Thymus (tissue), 11 donors: ENCODE data around the gene ATP10A. TPM values are rescaled to one million over a fixed set of nuclear protein-coding genes. Genes with fewer than 3 reads are reported as not detected.

Experiments
- DNase-seq, 9 donors: peaks; one replicate each; pipeline ENCODE4 v3.0.0-alpha.2; 2013; ENCODE audit warnings: low spot score in 9 of 9, low read depth in 6 of 9, missing footprints in 1 of 9
- H3K27ac ChIP-seq, 2 donors: one replicate each; pipeline ENCODE4 v1.5.1; 2013; ENCODE audit warnings: control low read depth in 1 of 2, low read depth in 1 of 2, low read length in 1 of 2, mild to moderate bottlenecking in 1 of 2, moderate library complexity in 1 of 2
- H3K27me3 ChIP-seq, 2 donors: one replicate each; pipeline ENCODE4 v1.5.1; 2013; ENCODE audit warnings: low read length in 1 of 2; ENCODE audit not compliant: control insufficient read depth in 2 of 2, insufficient read depth in 1 of 2
- H3K36me3 ChIP-seq, 2 donors: one replicate each; pipeline ENCODE4 v1.5.1; 2013; ENCODE audit warnings: low read length in 1 of 2, mild to moderate bottlenecking in 1 of 2, moderate library complexity in 1 of 2; ENCODE audit not compliant: control insufficient read depth in 2 of 2, insufficient read depth in 2 of 2
- H3K4me1 ChIP-seq, 2 donors: one replicate each; pipeline ENCODE4 v1.5.1; 2013; ENCODE audit warnings: low read length in 2 of 2; ENCODE audit not compliant: control insufficient read depth in 2 of 2, insufficient read depth in 2 of 2
- H3K4me3 ChIP-seq, 2 donors: one replicate each; pipeline ENCODE4 v1.5.1; 2013; ENCODE audit warnings: low read length in 2 of 2, control low read depth in 1 of 2, mild to moderate bottlenecking in 1 of 2
- H3K9me3 ChIP-seq, 2 donors: one replicate each; pipeline ENCODE4 v1.5.1; 2013; ENCODE audit warnings: low read length in 1 of 2, mild to moderate bottlenecking in 1 of 2; ENCODE audit not compliant: control insufficient read depth in 2 of 2, insufficient read depth in 1 of 2
- WGBS: extraction: QIAGEN DNeasy Blood & Tissue Kit; methylation state at CpG from one replicate; pipeline ENCODE4 v1.1.7; 2013; 5-methylcytosine and 5-hydroxymethylcytosine counted together
- polyA plus RNA-seq: library from polyadenylated mRNA; stranded (reverse); fragments of 200-250 nt; gene quantifications from one replicate; pipeline ENCODE4 v1.2.3, GENCODE V29; 2013
- total RNA-seq: library from RNA; stranded (reverse); fragments of 120-200 nt; gene quantifications from one replicate; pipeline ENCODE4 v1.2.4, GENCODE V29; 2013
- donor health status: healthy.

Gene ATP10A
- total and polyA plus RNA-seq, 2 donors: 2.4 to 2.6 TPM

- no peak for DNase-seq
- Histone ChIP-seq H3K9me3 (no peaks in the 10 kb centered on the region), H3K27me3 (no peaks in the 10 kb centered on the region), H3K36me3 (no peaks in the 10 kb centered on the region), H3K4me3 (no peak overlapping the region), H3K27ac (no peak overlapping the region), H3K4me1 (no peaks in the 10 kb centered on the region)
- 89% methylated on average over 27 of the region's 27 CpGs for WGBS
Measured at GRCh38 chr15:25707656-25708365, 155.3 kb downstream of the ATP10A start.

DNA sequence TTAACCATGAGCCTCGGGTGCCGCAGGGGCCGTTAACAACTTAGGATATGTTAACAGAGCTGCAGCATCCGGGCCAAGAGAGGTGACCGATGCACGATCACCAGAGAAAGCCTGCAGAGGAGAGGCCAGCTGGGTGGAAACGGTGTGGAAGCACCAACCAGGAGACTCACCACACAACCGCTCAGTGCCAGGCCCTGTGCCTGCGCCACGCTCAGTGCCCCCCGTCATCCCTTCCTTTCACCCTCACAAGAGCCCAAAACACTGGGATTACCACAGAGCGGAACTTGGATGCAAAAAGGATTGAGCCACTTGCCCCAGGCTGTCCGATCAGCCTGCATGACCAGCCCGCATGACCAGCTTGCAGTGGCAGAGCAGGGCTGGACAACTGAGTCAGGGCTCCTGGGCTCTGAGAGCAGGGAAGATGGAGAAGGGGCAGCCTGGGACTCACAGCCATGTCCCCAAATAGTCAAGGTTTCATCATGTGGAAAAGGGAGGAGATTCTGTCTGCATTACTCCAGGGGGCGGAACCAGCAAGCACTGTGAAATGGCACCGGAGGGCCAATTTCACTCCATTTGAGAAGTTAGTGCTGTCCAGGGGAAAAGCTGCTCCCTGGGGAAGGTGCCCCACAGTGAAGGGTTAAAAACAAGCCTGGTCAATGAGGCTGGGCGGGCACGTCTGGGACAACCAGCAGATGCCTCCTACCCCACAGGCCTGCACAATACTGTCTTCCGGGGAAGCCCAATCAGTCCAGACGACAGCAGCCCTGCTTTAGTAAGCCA lies 156.8 kb downstream of the ATP10A start:
- H3K27me3 ChIP-seq: no peaks in the 10 kb centered on the region
- H3K27ac ChIP-seq: no peak overlapping the region
- H3K4me1 ChIP-seq: no peaks in the 10 kb centered on the region
- H3K36me3 ChIP-seq: no peaks in the 10 kb centered on the region
- 90% methylated on average over 20 of the region's 20 CpGs for WGBS
- DNase-seq: no peak
- no peak overlapping the region for H3K4me3 ChIP-seq
- no peaks in the 10 kb centered on the region for H3K9me3 ChIP-seq

- DNase-seq: no peak
- no peak overlapping the region for H3K27ac ChIP-seq
- WGBS: 93% methylated on average over 17 of the region's 17 CpGs
Measured at GRCh38 chr15:25705433-25706115, 157.6 kb downstream of the ATP10A start.

DNA sequence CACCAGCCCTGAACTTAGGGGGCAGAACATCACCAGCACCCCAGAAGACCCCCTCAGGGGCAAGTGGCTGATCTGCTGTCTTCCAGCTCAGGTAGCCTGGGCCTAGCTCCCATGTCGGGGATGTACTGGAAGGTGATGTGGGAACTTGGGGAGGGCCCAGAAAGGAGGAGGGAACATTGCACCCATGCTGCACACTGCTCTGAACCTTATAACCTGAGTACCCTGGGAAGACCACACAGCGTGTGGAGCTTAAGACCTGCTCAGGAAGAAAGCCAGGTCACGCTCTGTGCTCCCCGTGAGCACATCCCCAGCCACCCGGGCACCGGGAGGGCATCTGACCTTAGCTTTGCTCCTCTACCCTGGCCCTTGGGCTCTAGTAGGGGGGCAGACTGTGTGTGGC lies 159.4 kb downstream of the ATP10A start:
- no peaks in the 10 kb centered on the region for H3K27me3 ChIP-seq
- H3K9me3 ChIP-seq: no peaks in the 10 kb centered on the region
- H3K4me3 ChIP-seq: no peak overlapping the region
- no peak overlapping the region for H3K27ac ChIP-seq
- 93% methylated on average over 6 of the region's 6 CpGs for WGBS
- no peak for DNase-seq
- H3K4me1 ChIP-seq: no peaks in the 10 kb centered on the region
- no peaks in the 10 kb centered on the region for H3K36me3 ChIP-seq

More at GRCh38 chr15:25705433-25706115, 157.6 kb downstream of the ATP10A start:
- Histone ChIP-seq H3K4me1 (no peaks in the 10 kb centered on the region), H3K9me3 (no peaks in the 10 kb centered on the region), H3K4me3 (no peak overlapping the region), H3K36me3 (no peaks in the 10 kb centered on the region), H3K27me3 (no peaks in the 10 kb centered on the region)

GRCh38 chr15:25701721-25702465 lies 161.2 kb downstream of the ATP10A start:
- Histone ChIP-seq H3K36me3 (no peaks in the 10 kb centered on the region), H3K27ac (no peak overlapping the region), H3K27me3 (no peaks in the 10 kb centered on the region), H3K9me3 (no peaks in the 10 kb centered on the region), H3K4me3 (no peak overlapping the region), H3K4me1 (no peaks in the 10 kb centered on the region)
- 96% methylated on average over 19 of the region's 19 CpGs for WGBS
- DNase-seq: no peak

GRCh38 chr15:25700916-25701315 lies 162.2 kb downstream of the ATP10A start:
- H3K4me1 ChIP-seq: no peaks in the 10 kb centered on the region
- no peak for DNase-seq
- H3K27me3 ChIP-seq: no peaks in the 10 kb centered on the region
- no peak overlapping the region for H3K27ac ChIP-seq
- no peaks in the 10 kb centered on the region for H3K36me3 ChIP-seq
- no peaks in the 10 kb centered on the region for H3K9me3 ChIP-seq
- H3K4me3 ChIP-seq: no peak overlapping the region
- WGBS: 98% methylated on average over 7 of the region's 7 CpGs

DNA sequence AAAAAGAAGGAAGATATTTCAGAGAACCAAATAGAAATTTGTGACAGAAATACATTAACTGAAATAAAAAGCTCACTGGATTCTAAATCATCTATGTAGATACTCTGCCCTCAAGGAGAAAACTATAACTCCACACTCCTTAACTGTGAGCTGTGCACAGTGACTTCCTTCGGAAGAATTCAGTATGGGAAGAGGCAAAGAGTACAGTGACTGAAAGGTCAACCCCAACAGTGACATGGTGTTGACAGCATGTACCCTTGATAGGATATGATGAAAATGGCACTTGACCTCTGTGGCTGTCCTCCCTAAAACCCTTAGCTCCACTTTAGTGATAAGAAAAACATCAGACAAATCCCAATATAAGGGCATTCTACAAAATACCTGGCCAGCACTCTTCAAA lies 165.5 kb downstream of the ATP10A start:
- Histone ChIP-seq H3K27me3 (no peaks in the 10 kb centered on the region), H3K36me3 (no peaks in the 10 kb centered on the region), H3K9me3 (no peaks in the 10 kb centered on the region), H3K4me3 (no peak overlapping the region), H3K27ac (no peak overlapping the region), H3K4me1 (no peaks in the 10 kb centered on the region)
- 88% methylated on average over 1 of the region's 1 CpG for whole genome bisulfite sequencing
- no peak for DNase-seq

DNA sequence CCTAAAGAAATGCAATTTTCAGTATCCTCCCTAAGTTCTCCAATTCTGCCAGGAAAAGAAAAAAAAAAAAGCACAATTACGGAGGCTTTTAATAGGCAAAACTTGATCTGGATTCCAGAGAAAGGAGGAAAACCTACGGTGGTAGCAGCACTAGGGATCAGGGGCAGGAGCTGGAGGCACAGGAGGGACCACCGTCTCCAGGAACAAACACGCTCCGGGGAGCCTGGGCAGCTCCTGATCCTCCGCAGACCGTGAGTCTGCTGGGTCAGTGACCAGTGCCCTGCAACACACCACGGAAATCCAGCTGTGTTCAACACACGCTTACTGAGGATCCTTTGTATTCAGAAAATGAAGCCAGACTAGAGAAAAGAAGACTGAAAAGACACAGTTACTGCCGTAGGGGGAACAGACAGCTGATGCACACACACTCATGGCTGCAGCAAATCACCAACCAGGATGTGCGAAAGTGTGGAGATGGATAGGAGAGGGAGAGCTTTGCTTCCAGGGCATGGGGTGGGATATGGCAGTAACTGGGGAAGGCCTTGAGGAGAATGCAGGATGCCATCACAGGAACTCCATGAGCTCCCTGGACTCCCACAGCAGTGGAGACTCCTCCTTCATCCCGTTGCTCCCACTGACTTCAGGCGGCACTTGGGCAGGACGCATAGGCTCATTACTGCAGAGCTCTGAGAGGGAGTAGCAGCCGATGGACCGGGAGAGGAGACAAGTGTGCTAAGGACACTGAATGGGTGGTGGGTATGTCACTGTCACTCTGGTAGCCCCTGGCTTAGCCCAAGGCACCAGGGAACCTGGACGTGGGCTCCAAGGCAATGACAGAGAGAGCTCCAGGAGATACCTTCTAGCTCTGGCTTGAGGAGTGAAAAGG lies 167.0 kb downstream of the ATP10A start:
- Histone ChIP-seq H3K9me3 (no peaks in the 10 kb centered on the region), H3K36me3 (no peaks in the 10 kb centered on the region), H3K27ac (no peak overlapping the region), H3K4me1 (no peaks in the 10 kb centered on the region), H3K4me3 (no peak overlapping the region), H3K27me3 (no peaks in the 10 kb centered on the region)
- WGBS: 95% methylated on average over 17 of the region's 17 CpGs
- no peak for DNase-seq
